GM23338 (cell line): Measurements from ENCODE around the gene ACAD9. TPM values are rescaled to one million over a fixed set of nuclear protein-coding genes. Genes with fewer than 3 reads are reported as not detected.
"Not testable (repeated sequence)": the region's sequence is repeated elsewhere in the genome, so short reads cannot be mapped to it uniquely, and the experiment has no call there.

ENCODE experiments used
- ATAC-seq: fragments of 200-7000 bp; cut with Tn5 transposase; 3 replicates; pipeline ENCODE4 v1.9.1; 2020
- DNase-seq: peaks from one replicate; pipeline ENCODE4 v3.0.0-alpha.2; 2015; ENCODE audit warnings: low spot score
- H2AFZ ChIP-seq: fragments of 200-600 bp; sonication (generic); 2 replicates; pipeline ENCODE4 v1.8.0; 2016; ENCODE audit warnings: antibody characterized with exemption, mild to moderate bottlenecking, moderate library complexity
- H3F3A ChIP-seq: fragments of 200-600 bp; sonication (generic); replicated peaks from 2 replicates; pipeline ENCODE4 v1.8.0; 2017; ENCODE audit warnings: antibody characterized with exemption, mixed run types, low read depth
- H3K27ac ChIP-seq: fragments of 200-600 bp; sonication (generic); 2 replicates; pipeline ENCODE4 v1.6.1; 2016; ENCODE audit warnings: low read depth
- H3K27me3 ChIP-seq: fragments of 200-600 bp; sonication (generic); 2 replicates; pipeline ENCODE4 v1.8.0; 2016; ENCODE audit warnings: mild to moderate bottlenecking, mixed run types, moderate library complexity; ENCODE audit not compliant: insufficient read depth
- H3K36me3 ChIP-seq: fragments of 200-600 bp; sonication (generic); 2 replicates; pipeline ENCODE4 v1.8.0; 2016; ENCODE audit warnings: mild to moderate bottlenecking; ENCODE audit not compliant: insufficient read depth
- H3K4me1 ChIP-seq: fragments of 200-600 bp; sonication (generic); 2 replicates; pipeline ENCODE4 v1.8.0; 2016; ENCODE audit warnings: mild to moderate bottlenecking, moderate library complexity; ENCODE audit not compliant: insufficient read depth
- H3K4me2 ChIP-seq: fragments of 200-600 bp; sonication (generic); 2 replicates; pipeline ENCODE4 v1.7.1; 2017; ENCODE audit warnings: mixed run types
- H3K4me3 ChIP-seq: fragments of 200-600 bp; sonication (generic); 2 replicates; pipeline ENCODE4 v1.6.1; 2016; ENCODE audit warnings: mixed run types
- H3K79me2 ChIP-seq: fragments of 200-600 bp; sonication (generic); replicated peaks from 2 replicates; pipeline ENCODE4 v1.8.0; 2017; ENCODE audit warnings: mild to moderate bottlenecking; ENCODE audit not compliant: insufficient read depth
- H3K9me2 ChIP-seq: fragments of 200-600 bp; sonication (generic); 2 replicates; pipeline ENCODE4 v1.8.0; 2017; ENCODE audit not compliant: insufficient read depth
- H4K20me1 ChIP-seq: fragments of 200-600 bp; sonication (generic); replicated peaks from 2 replicates; pipeline ENCODE4 v1.8.0; 2017; ENCODE audit warnings: mild to moderate bottlenecking; ENCODE audit not compliant: insufficient read depth
- H3K27ac Mint-ChIP-seq: 2 replicates; pipeline ENCODE4 v1.8.0; 2020; ENCODE audit warnings: inconsistent platforms, mild to moderate bottlenecking, moderate library complexity, mixed read lengths
- H3K27me3 Mint-ChIP-seq: 3 replicates; pipeline ENCODE4 v1.8.0; 2022; ENCODE audit warnings: low read depth, mild to moderate bottlenecking, moderate library complexity, mixed read lengths, inconsistent platforms; ENCODE audit not compliant: insufficient read depth, poor library complexity
- H3K36me3 Mint-ChIP-seq: 3 replicates; pipeline ENCODE4 v1.8.0; 2021; ENCODE audit warnings: low read depth, mild to moderate bottlenecking, inconsistent platforms, moderate library complexity, mixed read lengths
- H3K4me1 Mint-ChIP-seq: 3 replicates; pipeline ENCODE4 v1.8.0; 2020; ENCODE audit warnings: mild to moderate bottlenecking, inconsistent platforms, mixed read lengths
- H3K4me3 Mint-ChIP-seq: 3 replicates; pipeline ENCODE4 v1.8.0; 2021; ENCODE audit warnings: moderate library complexity, mild to moderate bottlenecking, inconsistent platforms, mixed read lengths
- H3K9me3 Mint-ChIP-seq: 3 replicates; pipeline ENCODE4 v1.8.0; 2020; ENCODE audit warnings: moderate library complexity, mild to moderate bottlenecking, inconsistent platforms, mixed read lengths
- CREB1 ChIP-seq: fragments of 250-450 bp; sonication (Bioruptor Pico); IDR thresholded peaks from 2 replicates; pipeline ENCODE4 v1.5.0; 2020; ENCODE audit warnings: low read depth, mild to moderate bottlenecking, moderate library complexity
- CTCF ChIP-seq, 2 experiments: fragments of 200-600 bp in 1 of 2; sonication (generic) in 1 of 2; conservative IDR thresholded peaks; 2 replicates each; pipeline versions ENCODE4 v1.5.1 to v1.6.1; 2016 to 2017; ENCODE audit warnings: antibody characterized with exemption in 2 of 2, low read depth in 2 of 2, mild to moderate bottlenecking in 2 of 2, moderate library complexity in 1 of 2
- ETS1 ChIP-seq: IDR thresholded peaks from 2 replicates; pipeline ENCODE4 v1.6.1; 2016; ENCODE audit warnings: antibody characterized with exemption
- EZH2phosphoT487 ChIP-seq: fragments of 200-600 bp; sonication (generic); IDR thresholded peaks from one replicate; pipeline ENCODE4 v1.8.1; 2018; ENCODE audit warnings: antibody characterized with exemption; ENCODE audit not compliant: unreplicated experiment
- JUNB ChIP-seq: IDR thresholded peaks from one replicate; pipeline ENCODE4 v1.6.1; 2016; ENCODE audit warnings: antibody characterized with exemption; ENCODE audit not compliant: unreplicated experiment
- POLR2AphosphoS5 ChIP-seq: IDR thresholded peaks from 2 replicates; pipeline ENCODE4 v1.6.1; 2016; ENCODE audit warnings: antibody characterized with exemption, low read depth
- REST ChIP-seq: IDR thresholded peaks from one replicate; pipeline ENCODE4 v1.6.1; 2018; ENCODE audit warnings: antibody characterized with exemption; ENCODE audit not compliant: unreplicated experiment
- polyA plus RNA-seq: library from polyadenylated mRNA; unstranded; fragments of >200 nt; fragmentation: Nextera tagmentation; extraction: Ambion mirVana; gene quantifications from 2 replicates; pipeline ENCODE4 v1.2.1, GENCODE V29; 2016
- total RNA-seq: library from RNA; depleted of rRNA; stranded (reverse); fragments of >200 nt; shearing (Covaris generic); gene quantifications from 2 replicates; pipeline ENCODE4 v1.2.3, GENCODE V29; 2014

ACAD9 gene
- total and polyA plus RNA-seq, 2 experiments from 2014 or later, result 21.2 to 36.4 TPM

GRCh38 chr3:128923576-128923975 lies 44.2 kb downstream of the ACAD9 start (continued):
- TF ChIP-seq CTCF (conservative IDR thresholded peaks at IDR 0.05; ENCODE audit: low read depth in 2 of 2) (no peak), POLR2AphosphoS5 (no peak), ETS1 (no peak)

GRCh38 chr3:128923986-128924385 lies 44.6 kb downstream of the ACAD9 start:
- H3K4me1 ChIP-seq, H3K79me2 ChIP-seq, H3K9me2 ChIP-seq, DNase-seq, H3F3A ChIP-seq, H3K4me2 ChIP-seq, H3K4me3 Mint-ChIP-seq, ATAC-seq, H3K27ac Mint-ChIP-seq, H2AFZ ChIP-seq, H3K4me3 ChIP-seq, H4K20me1 ChIP-seq, H3K27ac ChIP-seq, H3K27me3 ChIP-seq, H3K4me1 Mint-ChIP-seq, H3K36me3 ChIP-seq: not testable (repeated sequence)
- Mint-ChIP-seq H3K27me3 (peaks cover 26% of the 10 kb centered on the region), H3K9me3 (peaks cover 93% of the 10 kb centered on the region), H3K36me3 (peaks cover 74% of the 10 kb centered on the region)

GRCh38 chr3:128929364-128929763 lies 49.9 kb downstream of the ACAD9 start:
- Histone ChIP-seq H3K79me2 (no peaks in the 10 kb centered on the region), H3K4me1 (no peaks in the 10 kb centered on the region), H3K27me3 (no peaks in the 10 kb centered on the region), H4K20me1 (no peaks in the 10 kb centered on the region), H3K36me3 (no peaks in the 10 kb centered on the region), H3K27ac (no peak overlapping the region), H3K4me3 (no peak overlapping the region), H3F3A (no peaks in the 10 kb centered on the region), H3K9me2 (no peaks in the 10 kb centered on the region), H2AFZ (no peak overlapping the region), H3K4me2 (no peak overlapping the region)
- Mint-ChIP-seq H3K4me1 (no peaks in the 10 kb centered on the region), H3K36me3 (peaks cover 29% of the 10 kb centered on the region), H3K4me3 (no peak overlapping the region), H3K27ac (no peak overlapping the region), H3K27me3 (peaks cover 13% of the 10 kb centered on the region), H3K9me3 (peaks cover 50% of the 10 kb centered on the region)
- DNase-seq, result no peak
- TF ChIP-seq CREB1 (CRISPR knock-in tag) (no peak), EZH2phosphoT487 (no peak), JUNB (no peak)
- ATAC-seq, result no peak

- no peak for TF ChIP-seq REST
- Histone ChIP-seq H3F3A (no peaks in the 10 kb centered on the region), H3K36me3 (no peaks in the 10 kb centered on the region), H3K4me2 (no peak overlapping the region), H3K4me1 (no peaks in the 10 kb centered on the region), H3K27me3 (no peaks in the 10 kb centered on the region), H4K20me1 (no peaks in the 10 kb centered on the region), H3K9me2 (no peaks in the 10 kb centered on the region), H2AFZ (no peak overlapping the region), H3K4me3 (no peak overlapping the region), H3K27ac (no peak overlapping the region), H3K79me2 (no peaks in the 10 kb centered on the region)
- Mint-ChIP-seq H3K27me3 (peaks cover 11% of the 10 kb centered on the region), H3K4me1 (no peaks in the 10 kb centered on the region), H3K4me3 (no peak overlapping the region), H3K36me3 (peaks cover 15% of the 10 kb centered on the region), H3K9me3 (peaks cover 33% of the 10 kb centered on the region), H3K27ac (no peak overlapping the region)
- ATAC-seq, result no peak
- no peak for DNase-seq
Observed at GRCh38 chr3:128931046-128931445, 51.6 kb downstream of the ACAD9 start.
